K562 (cell line): ENCODE results near the gene PRKD1. TPM values are rescaled to one million over a fixed set of nuclear protein-coding genes. Genes with fewer than 3 reads are reported as not detected.

ENCODE experiments used
- ATAC-seq: fragments of 200-7000 bp; cut with Tn5 transposase; 3 replicates; pipeline ENCODE4 v1.9.1; 2020; ENCODE audit warnings: moderate library complexity
- BruUV-seq: library from RNA; stranded (reverse); fragments of 400-500 nt; replicated peaks from 2 replicates; lab custom pipeline; 2021; lab: Mats Ljungman, UMichigan
- CTCF ChIA-PET: fragments of 300-600 bp; formaldehyde crosslinking; extraction: SDS; loops from one replicate; lab custom pipeline; 2021; ENCODE audit warnings: low intra/inter-chr PET ratio; lab: Yijun Ruan, JAX
- POLR2A ChIA-PET: fragments of 300-600, 350-650 bp; sonication (Branson Sonifier 250); formaldehyde crosslinking; extraction: SDS; loops from one replicate; lab custom pipeline; 2021; ENCODE audit warnings: antibody characterized with exemption, inconsistent platforms; lab: Yijun Ruan, JAX
- DNase-seq, 4 experiments: peaks; one replicate each; pipeline versions ENCODE4 v3.0.0 to v3.0.0-alpha.2; 2011 to 2018; ENCODE audit warnings: low spot score in 3 of 4, mixed read lengths in 3 of 4; ENCODE audit errors: extremely low read depth in 1 of 4
- FAIRE-seq: peaks from 2 replicates; lab custom pipeline; 2011; peaks lifted over from hg19 to GRCh38; lab: Jason Lieb, UNC
- H2AFZ ChIP-seq: 2 replicates; pipeline ENCODE4 v1.6.0; 2011; ENCODE audit warnings: low read depth, low read length, control low read depth, inconsistent platforms
- H3K27ac ChIP-seq: fragments of 200-600 bp; 3 replicates; pipeline ENCODE4 v1.8.0; 2011; ENCODE audit warnings: low read depth, mild to moderate bottlenecking, control low read depth, inconsistent platforms, low read length, moderate library complexity, mixed read lengths; ENCODE audit errors: extremely low read depth
- H3K27me3 ChIP-seq, 2 experiments: fragments of 300-600 bp in 1 of 2; 2 replicates in 1 of 2; 3 replicates in 1 of 2; pipeline versions ENCODE4 v1.6.0 to v1.8.0; 2011; ENCODE audit warnings: inconsistent platforms in 2 of 2, low read length in 2 of 2, mild to moderate bottlenecking in 1 of 2, mixed read lengths in 1 of 2, moderate library complexity in 1 of 2; ENCODE audit not compliant: control insufficient read depth in 2 of 2, insufficient read depth in 2 of 2
- H3K36me3 ChIP-seq: fragments of 300-600 bp; 3 replicates; pipeline ENCODE4 v1.8.0; 2011; ENCODE audit warnings: mild to moderate bottlenecking, low read length, inconsistent platforms; ENCODE audit not compliant: control insufficient read depth, insufficient read depth
- H3K4me1 ChIP-seq, 2 experiments: fragments of 200-600 bp in 1 of 2; replicated peaks in 1 of 2; 2 replicates in 1 of 2; 3 replicates in 1 of 2; pipeline versions ENCODE4 v1.5.1 to v1.8.0; 2011; ENCODE audit warnings: inconsistent platforms in 2 of 2, low read length in 2 of 2, mild to moderate bottlenecking in 1 of 2, mixed read lengths in 1 of 2, moderate library complexity in 1 of 2; ENCODE audit not compliant: control insufficient read depth in 2 of 2, insufficient read depth in 2 of 2
- H3K4me2 ChIP-seq: 2 replicates; pipeline ENCODE4 v1.6.1; 2011; ENCODE audit warnings: low read length, control low read depth, inconsistent platforms, mixed read lengths; ENCODE audit not compliant: insufficient read depth
- H3K4me3 ChIP-seq: fragments of 200-600 bp; sonication (generic), shearing (Covaris generic); 2 replicates; pipeline ENCODE4 v1.5.1; 2016; ENCODE audit warnings: control low read depth, inconsistent platforms
- H3K79me2 ChIP-seq: fragments of 200-600 bp; 3 replicates; pipeline ENCODE4 v1.8.0; 2011; ENCODE audit warnings: low read length, inconsistent platforms; ENCODE audit not compliant: control insufficient read depth, insufficient read depth
- H3K9ac ChIP-seq, 2 experiments: 2 replicates each; pipeline versions ENCODE4 v1.6.0 to v1.6.1; 2011; ENCODE audit warnings: low read depth in 2 of 2, low read length in 2 of 2, control low read depth in 1 of 2, inconsistent platforms in 1 of 2, mild to moderate bottlenecking in 1 of 2, mixed read lengths in 1 of 2; ENCODE audit not compliant: insufficient read depth in 1 of 2
- H3K9me1 ChIP-seq: one replicate; pipeline ENCODE4 v1.6.0; 2011; ENCODE audit warnings: inconsistent platforms, mild to moderate bottlenecking, low read length, moderate library complexity; ENCODE audit not compliant: control insufficient read depth, insufficient read depth
- H3K9me3 ChIP-seq: replicated peaks from 2 replicates; pipeline ENCODE4 v1.5.1; 2011; ENCODE audit warnings: low read depth, low read length, inconsistent platforms; ENCODE audit not compliant: control insufficient read depth, insufficient read depth
- H4K20me1 ChIP-seq: replicated peaks from 2 replicates; pipeline ENCODE4 v1.6.1; 2011; ENCODE audit warnings: low read length, inconsistent platforms, mixed read lengths; ENCODE audit not compliant: control insufficient read depth, insufficient read depth
- BRD4 ChIP-seq: fragments of 200-600 bp; sonication (generic); IDR thresholded peaks from 2 replicates; pipeline ENCODE4 v1.6.1; 2017; ENCODE audit warnings: inconsistent platforms
- CBFB ChIP-seq: sonication (generic); formaldehyde crosslinking; IDR thresholded peaks from 2 replicates; pipeline ENCODE4 v1.4.0; 2020; ENCODE audit warnings: mild to moderate bottlenecking, missing genetic modification reagents
- CREBBP ChIP-seq: IDR thresholded peaks from one replicate; pipeline ENCODE4 v1.6.1; 2012; ENCODE audit warnings: low read depth, mild to moderate bottlenecking, control low read depth, inconsistent platforms, low read length
- CSDE1 ChIP-seq, 2 experiments: fragments of 450-650 bp; IDR thresholded peaks; 2 replicates each; pipeline ENCODE4 v1.6.1; 2016; ENCODE audit warnings: mild to moderate bottlenecking in 1 of 2
- E2F1 ChIP-seq: sonication (generic); formaldehyde crosslinking; IDR thresholded peaks from 2 replicates; pipeline ENCODE4 v1.8.1; 2023; ENCODE audit warnings: mild to moderate bottlenecking, missing genetic modification reagents, moderate library complexity
- E2F3 ChIP-seq: fragments of 250-450 bp; sonication (Bioruptor Pico); IDR thresholded peaks from 2 replicates; pipeline ENCODE4 v1.4.0; 2020; ENCODE audit warnings: mild to moderate bottlenecking
- FOXP4 ChIP-seq: sonication (generic); formaldehyde crosslinking; IDR thresholded peaks from 2 replicates; pipeline ENCODE4 v1.8.0; 2022; ENCODE audit warnings: mild to moderate bottlenecking, missing genetic modification reagents, borderline replicate concordance
- HDAC2 ChIP-seq: fragments of 450-650 bp; IDR thresholded peaks from 2 replicates; pipeline ENCODE4 v1.6.1; 2016; ENCODE audit warnings: mild to moderate bottlenecking
- L3MBTL2 ChIP-seq: fragments of 450-650 bp; IDR thresholded peaks from 2 replicates; pipeline ENCODE4 v1.6.1; 2016; ENCODE audit warnings: mild to moderate bottlenecking, moderate library complexity
- LARP7 ChIP-seq: fragments of 450-650 bp; IDR thresholded peaks from 2 replicates; pipeline ENCODE4 v1.6.1; 2016
- NFYB ChIP-seq: IDR thresholded peaks from 2 replicates; pipeline ENCODE4 v1.6.1; 2011; ENCODE audit warnings: mild to moderate bottlenecking, moderate library complexity; ENCODE audit not compliant: insufficient read length; ENCODE audit errors: extremely low read depth
- PCBP1 ChIP-seq: fragments of 200-400 bp; formaldehyde crosslinking; IDR thresholded peaks from 2 replicates; pipeline ENCODE4 v1.6.1; 2018; ENCODE audit warnings: mild to moderate bottlenecking, low read depth, low read length; ENCODE audit not compliant: poor library complexity, severe bottlenecking
- RREB1 ChIP-seq: fragments of 250-450 bp; sonication (Bioruptor Pico); IDR thresholded peaks from 2 replicates; pipeline ENCODE4 v1.4.0; 2020
- TRIM28 ChIP-seq: fragments of 450-650 bp; IDR thresholded peaks from 2 replicates; pipeline ENCODE4 v1.6.1; 2017
- U2AF2 ChIP-seq: fragments of 200-400 bp; formaldehyde crosslinking; optimal IDR thresholded peaks from 2 replicates; pipeline ENCODE3; 2017; ENCODE audit warnings: low read depth, mild to moderate bottlenecking, low read length
- ZFP1 ChIP-seq: fragments of 450-650 bp; formaldehyde crosslinking; IDR thresholded peaks from 2 replicates; pipeline ENCODE4 v1.4.0; 2020; ENCODE audit warnings: mild to moderate bottlenecking, mixed read lengths
- ZNF212 ChIP-seq: fragments of 450-650 bp; formaldehyde crosslinking; IDR thresholded peaks from 2 replicates; pipeline ENCODE4 v1.4.0; 2020; ENCODE audit warnings: mild to moderate bottlenecking
- in situ Hi-C: fragments of 300-500 bp; cut with MboI; formaldehyde crosslinking; loops from 4 replicates; pipeline ENCODE4 v1.15.0; 2018; ENCODE audit warnings: inconsistent platforms, mixed read lengths
- intact Hi-C: fragments of 100-400 bp; cut with micrococcal nuclease; formaldehyde crosslinking; loops from 2 replicates; pipeline ENCODE4 v1.14.2; 2022
- polyA plus RNA-seq, 8 experiments: library from polyadenylated mRNA; depleted of rRNA in 4 of 8; stranded (reverse) in 5 of 8; unstranded in 3 of 8; fragments of >200 nt; fragmentation: Nextera tagmentation in 2 of 8; fragmentation: Illumina TruSeq in 1 of 8; extraction: Ambion mirVana in 2 of 8; extraction: Trizol in 1 of 8; gene quantifications; 2 replicates each; pipeline versions ENCODE4 v1.2.1 to v1.2.3, GENCODE V29; 2011 to 2014; ENCODE audit warnings: inconsistent platforms in 1 of 8, missing spikeins in 1 of 8
- total RNA-seq, 7 experiments: library from RNA; depleted of rRNA in 6 of 7; stranded (reverse); fragments of >200 nt in 6 of 7; fragmentation: Illumina TruSeq in 2 of 7; extraction: Trizol in 2 of 7; gene quantifications; 2 replicates each; pipeline versions ENCODE4 v1.2.1 to v1.2.3, GENCODE V29; 2011 to 2021; ENCODE audit warnings: low replicate concordance in 1 of 7

The PRKD1 gene
- total and polyA plus RNA-seq, 9 of the 15 experiments (the other 6 are each of a cell fraction or from before 2014, with no cell fraction given): 0.04 to 0.25 (median 0.13) TPM; not detected in 1

- FAIRE-seq: no peak
- H3K27ac ChIP-seq: no peak overlapping the region
- no peak overlapping the region for H3K4me3 ChIP-seq
- ChIA-PET CTCF (no interaction called here), POLR2A (no interaction called here)
- H3K9ac ChIP-seq: no peak overlapping the region
- no peaks in the 10 kb centered on the region for H3K27me3 ChIP-seq
- no peak for ATAC-seq
- H3K9me1 ChIP-seq: no peaks in the 10 kb centered on the region
- no peaks in the 10 kb centered on the region for H3K79me2 ChIP-seq
- no peaks in the 10 kb centered on the region for H4K20me1 ChIP-seq
- intact Hi-C loops: no loop called here
- peaks cover 0 to 4% of the 10 kb centered on the region in 2 experiments; a peak in 2 of 5 replicates for H3K4me1 ChIP-seq
- no peak overlapping the region for H3K4me2 ChIP-seq
- no peak overlapping the region for H2AFZ ChIP-seq
- no peaks in the 10 kb centered on the region for H3K9me3 ChIP-seq
- in situ Hi-C loops: no loop called here
- no peaks in the 10 kb centered on the region for H3K36me3 ChIP-seq
- BruUV-seq: no TSS peak
- DNase-seq: no peak
- TF ChIP-seq E2F1 (no peak), U2AF2 (no peak), TRIM28 (no peak), NFYB (no peak), ZFP1 (CRISPR knock-in tag) (no peak), PCBP1 (no peak), RREB1 (CRISPR knock-in tag) (no peak), CSDE1 (IDR thresholded peaks at IDR 0.05) (no peak), HDAC2 (no peak), CREBBP (no peak), E2F3 (no peak), BRD4 (no peak), CBFB (CRISPR knock-in tag) (no peak), LARP7 (no peak), FOXP4 (no peak), L3MBTL2 (no peak), ZNF212 (no peak)
These were observed 117.0 kb downstream of the PRKD1 start for GRCh38 chr14:29810682-29811081.
